Uterus (tissue), 4 donors: ENCODE measurements around the gene C5orf15. TPM values are rescaled to one million over a fixed set of nuclear protein-coding genes. Genes with fewer than 3 reads are reported as not detected.

ENCODE experiments used
- DNase-seq, 2 donors: peaks; one replicate each; pipeline ENCODE4 v3.0.0-alpha.2; 2019 to 2020
- H3K27ac ChIP-seq, 2 donors: fragments of 200-600 bp; sonication (generic); 1 replicate in 1 of 2; 2 replicates in 1 of 2; pipeline ENCODE4 v1.5.1; 2016 to 2018
- H3K27me3 ChIP-seq, 2 donors: fragments of 200-600 bp; sonication (generic); one replicate each; pipeline ENCODE4 v1.5.1; 2018 to 2019; ENCODE audit warnings: control low read depth in 1 of 2
- H3K36me3 ChIP-seq, 2 donors: fragments of 200-600 bp; sonication (generic); one replicate each; pipeline ENCODE4 v1.5.1; 2019; ENCODE audit warnings: control low read depth in 1 of 2
- H3K4me1 ChIP-seq, 2 donors: fragments of 200-600 bp; sonication (generic); one replicate each; pipeline ENCODE4 v1.5.1; 2018 to 2019; ENCODE audit warnings: control low read depth in 1 of 2
- H3K4me3 ChIP-seq, 2 donors: fragments of 200-600 bp; sonication (generic); 1 replicate in 1 of 2; 2 replicates in 1 of 2; pipeline ENCODE4 v1.5.1; 2018 to 2019; ENCODE audit warnings: mild to moderate bottlenecking in 1 of 2
- H3K9me3 ChIP-seq, 2 donors: fragments of 200-600 bp; sonication (generic); one replicate each; pipeline ENCODE4 v1.5.1; 2019; ENCODE audit warnings: control low read depth in 1 of 2
- CTCF ChIP-seq, 4 experiments: fragments of 200-600 bp in 2 of 4; fragments of 450-650 bp in 2 of 4; sonication (generic) in 2 of 4; IDR thresholded peaks; one replicate each; pipeline ENCODE4 v1.5.1; 2016 to 2019; ENCODE audit warnings: antibody characterized with exemption in 4 of 4, mild to moderate bottlenecking in 2 of 4, moderate library complexity in 1 of 4
- POLR2A ChIP-seq, 2 donors: fragments of 450-650 bp; IDR thresholded peaks; one replicate each; pipeline ENCODE4 v1.6.1; 2016; ENCODE audit warnings: antibody characterized with exemption in 2 of 2, mild to moderate bottlenecking in 1 of 2, moderate library complexity in 1 of 2
- intact Hi-C: fragments of 100-400 bp; cut with DNase I; formaldehyde crosslinking; loops from one replicate; pipeline ENCODE4 v1.15.1; 2023; ENCODE audit warnings: low total_unique reads
- total RNA-seq, 4 donors: library from RNA; depleted of rRNA in 3 of 4; stranded (reverse); fragments of >200 nt in 3 of 4; gene quantifications; one replicate each; pipeline versions ENCODE4 v1.1.0 to v1.2.4, GENCODE V29; 2014 to 2023
- donor health status: DM: yes; HTN: yes; CAD: no.

The C5orf15 gene
- total RNA-seq, 4 donors from 2014 or later: 10.5 to 98.9 (median 27.5) TPM

- no peak for TF ChIP-seq CTCF (IDR thresholded peaks at IDR 0.05)
- no peak for TF ChIP-seq POLR2A (IDR thresholded peaks at IDR 0.05)
- no peak overlapping the region for H3K27ac ChIP-seq
These were observed 37.7 kb downstream of the C5orf15 start for GRCh38 chr5:133930813-133931090.

GRCh38 chr5:133930061-133930812 lies 38.2 kb downstream of the C5orf15 start:
- Histone ChIP-seq H3K9me3 (no peaks in the 10 kb centered on the region), H3K4me1 (no peaks in the 10 kb centered on the region), H3K27me3 (no peaks in the 10 kb centered on the region), H3K36me3 (no peaks in the 10 kb centered on the region), H3K4me3 (no peak overlapping the region), H3K27ac (no peak overlapping the region)
- DNase-seq: no peak
- intact Hi-C loops: no loop called here
- TF ChIP-seq CTCF (IDR thresholded peaks at IDR 0.05) (no peak), POLR2A (IDR thresholded peaks at IDR 0.05) (no peak)

More at GRCh38 chr5:133930813-133931090, 37.7 kb downstream of the C5orf15 start:
- H3K36me3 ChIP-seq: no peaks in the 10 kb centered on the region
- no peaks in the 10 kb centered on the region for H3K9me3 ChIP-seq
- H3K27me3 ChIP-seq: no peaks in the 10 kb centered on the region
- no peaks in the 10 kb centered on the region for H3K4me1 ChIP-seq
- intact Hi-C loops: no loop called here
- H3K4me3 ChIP-seq: no peak overlapping the region
- DNase-seq: no peak

- Histone ChIP-seq H3K36me3 (no peaks in the 10 kb centered on the region), H3K9me3 (no peaks in the 10 kb centered on the region), H3K27me3 (no peaks in the 10 kb centered on the region), H3K4me1 (no peaks in the 10 kb centered on the region), H3K27ac (no peak overlapping the region), H3K4me3 (no peak overlapping the region)
- intact Hi-C loops: no loop called here
- TF ChIP-seq POLR2A (IDR thresholded peaks at IDR 0.05): no peak
- no peak for TF ChIP-seq CTCF (IDR thresholded peaks at IDR 0.05)
- no peak for DNase-seq
These were observed 39.6 kb downstream of the C5orf15 start for GRCh38 chr5:133928587-133929393.

GRCh38 chr5:133927300-133928180 lies 40.9 kb downstream of the C5orf15 start:
- H3K4me1 ChIP-seq: no peaks in the 10 kb centered on the region
- peak in 1 of 2 donors; percentile 22 for DNase-seq
- H3K27ac ChIP-seq: peak overlapping the region in 1 of 2 donors; percentile 36
- H3K27me3 ChIP-seq: no peaks in the 10 kb centered on the region
- no peak overlapping the region for H3K4me3 ChIP-seq
- intact Hi-C loops: no loop called here
- no peaks in the 10 kb centered on the region for H3K36me3 ChIP-seq
- TF ChIP-seq POLR2A (IDR thresholded peaks at IDR 0.05) (no peak), CTCF (IDR thresholded peaks at IDR 0.05) (no peak)
- H3K9me3 ChIP-seq: no peaks in the 10 kb centered on the region
